PC-3 (cell line): Measurements from ENCODE around the gene AIPL1. TPM values are rescaled to one million over a fixed set of nuclear protein-coding genes. Genes with fewer than 3 reads are reported as not detected.
A peak's percentile ranks its signal among the peaks of the same experiment; 100 is the strongest.

Experiments used
- ATAC-seq: fragments of 200-7000 bp; cut with Tn5 transposase; 2 replicates; pipeline ENCODE4 v1.9.1; 2020; ENCODE audit warnings: mild to moderate bottlenecking, moderate library complexity
- BruUV-seq: library from RNA; stranded (reverse); fragments of 400-500 nt; replicated peaks from 2 replicates; lab custom pipeline; 2021; lab: Mats Ljungman, UMichigan
- CTCF ChIA-PET: fragments of 300-600 bp; sonication (Branson Sonifier 250); formaldehyde crosslinking; loops from one replicate; lab custom pipeline; 2022; ENCODE audit warnings: antibody characterized with exemption; lab: Charles Lee
- POLR2A ChIA-PET: fragments of 300-600 bp; sonication (Branson Sonifier 250); formaldehyde crosslinking; loops from one replicate; lab custom pipeline; 2022; ENCODE audit warnings: antibody characterized with exemption; ENCODE audit not compliant: unreplicated experiment; lab: Charles Lee
- DNase-seq: peaks from one replicate; pipeline ENCODE4 v3.0.0-alpha.2; 2015
- H2AFZ ChIP-seq: fragments of 300-600 bp; sonication (generic); 2 replicates; pipeline ENCODE4 v1.6.0; 2016; ENCODE audit warnings: antibody characterized with exemption, low read length
- H3F3A ChIP-seq: fragments of 300-600 bp; sonication (generic); one replicate; pipeline ENCODE4 v1.6.0; 2017; ENCODE audit warnings: antibody characterized with exemption, low read length, control low read depth, mild to moderate bottlenecking; ENCODE audit not compliant: unreplicated experiment
- H3K27ac ChIP-seq: fragments of 300-600 bp; sonication (generic); 2 replicates; pipeline ENCODE4 v1.5.1; 2016; ENCODE audit warnings: mild to moderate bottlenecking, low read length
- H3K27me3 ChIP-seq: fragments of 300-600 bp; sonication (generic); 2 replicates; pipeline ENCODE4 v1.6.1; 2016; ENCODE audit warnings: low read length, mixed read lengths
- H3K36me3 ChIP-seq: fragments of 300-600 bp; sonication (generic); 2 replicates; pipeline ENCODE4 v1.6.1; 2016; ENCODE audit warnings: low read depth, mixed run types, low read length, mixed read lengths
- H3K4me1 ChIP-seq: fragments of 300-600 bp; sonication (generic); 2 replicates; pipeline ENCODE4 v1.5.1; 2016; ENCODE audit warnings: low read length; ENCODE audit not compliant: insufficient read depth
- H3K4me2 ChIP-seq: fragments of 300-600 bp; sonication (generic); 2 replicates; pipeline ENCODE4 v1.6.0; 2016; ENCODE audit warnings: low read length
- H3K4me3 ChIP-seq: fragments of 300-600 bp; sonication (generic); 2 replicates; pipeline ENCODE4 v1.5.1; 2016; ENCODE audit warnings: mild to moderate bottlenecking, low read length, mixed read lengths
- H3K79me2 ChIP-seq: fragments of 300-600 bp; sonication (generic); 2 replicates; pipeline ENCODE4 v1.6.1; 2017; ENCODE audit warnings: low read length, mixed read lengths
- H3K9ac ChIP-seq: fragments of 300-600 bp; sonication (generic); 2 replicates; pipeline ENCODE4 v1.6.0; 2016; ENCODE audit warnings: mild to moderate bottlenecking, low read length
- H3K9me2 ChIP-seq: fragments of 300-600 bp; sonication (generic); replicated peaks from 2 replicates; pipeline ENCODE4 v1.6.1; 2016; ENCODE audit warnings: mixed run types, low read length, mixed read lengths
- H3K9me3 ChIP-seq: fragments of 300-600 bp; sonication (generic); 2 replicates; pipeline ENCODE4 v1.6.1; 2016; ENCODE audit warnings: low read length, mixed read lengths
- H4K20me1 ChIP-seq: fragments of 300-600 bp; sonication (generic); 2 replicates; pipeline ENCODE4 v1.6.1; 2016; ENCODE audit warnings: low read length, mixed read lengths
- CTCF ChIP-seq: fragments of 300-600 bp; sonication (generic); conservative IDR thresholded peaks from 2 replicates; pipeline ENCODE4 v1.5.1; 2017; ENCODE audit warnings: antibody characterized with exemption, low read depth, mild to moderate bottlenecking, low read length
- EZH2 ChIP-seq: fragments of 300-600 bp; sonication (generic); IDR thresholded peaks from one replicate; pipeline ENCODE4 v1.6.1; 2017; ENCODE audit warnings: antibody characterized with exemption, mild to moderate bottlenecking, low read length; ENCODE audit not compliant: unreplicated experiment
- EZH2phosphoT487 ChIP-seq: fragments of 300-600 bp; sonication (generic); IDR thresholded peaks from 2 replicates; pipeline ENCODE4 v1.6.1; 2018; ENCODE audit warnings: mild to moderate bottlenecking, antibody characterized with exemption, low read length, borderline replicate concordance
- intact Hi-C: fragments of 100-400 bp; cut with micrococcal nuclease; formaldehyde crosslinking; loops from 2 replicates; pipeline ENCODE4 v1.9.0; 2023
- total RNA-seq: library from RNA; depleted of rRNA; stranded (reverse); fragments of >200 nt; gene quantifications from 2 replicates; pipeline ENCODE4 v1.2.3, GENCODE V29; 2014

AIPL1 gene
- total RNA-seq, 1 experiment from 2014 or later = not detected

- POLR2A ChIA-PET = no interaction called here
- DNase-seq (no peak), ATAC-seq (no peak)
- Histone ChIP-seq H3K36me3 (no peaks in the 10 kb centered on the region), H4K20me1 (no peaks in the 10 kb centered on the region), H2AFZ (no peak overlapping the region), H3K79me2 (no peaks in the 10 kb centered on the region), H3K9ac (no peak overlapping the region), H3K4me1 (no peaks in the 10 kb centered on the region), H3K4me3 (no peak overlapping the region), H3K9me3 (no peaks in the 10 kb centered on the region), H3K27ac (no peak overlapping the region), H3K4me2 (no peak overlapping the region), H3F3A (no peaks in the 10 kb centered on the region), H3K27me3 (no peaks in the 10 kb centered on the region), H3K9me2 (no peaks in the 10 kb centered on the region)
- TF ChIP-seq EZH2 = no peak
- TF ChIP-seq CTCF = no peak
- no peak for TF ChIP-seq EZH2phosphoT487
- CTCF ChIA-PET = no interaction called here
- intact Hi-C loops = loop anchor here (1.0 to 5.0 kb wide), 2 partner anchors 835 to 915 kb away; no protein-coding TSS in a partner anchor
- BruUV-seq = no TSS peak
These were observed 12.2 kb downstream of the AIPL1 start for GRCh38 chr17:6422654-6423241.

- POLR2A ChIA-PET = no interaction called here
- peak; percentile 82 for DNase-seq
- BruUV-seq = no TSS peak
These were observed 13.0 kb downstream of the AIPL1 start for GRCh38 chr17:6421700-6422604.

More at GRCh38 chr17:6421700-6422604, 13.0 kb downstream of the AIPL1 start:
- ATAC-seq = peak; percentile 88
- no peaks in the 10 kb centered on the region for H3K36me3 ChIP-seq
- no peak overlapping the region for H3K27ac ChIP-seq
- no peak overlapping the region for H3K4me3 ChIP-seq
- no peaks in the 10 kb centered on the region for H3K27me3 ChIP-seq
- intact Hi-C loops = loop anchor here (1.0 to 5.0 kb wide), 2 partner anchors 835 to 915 kb away; no protein-coding TSS in a partner anchor
- H3F3A ChIP-seq = no peaks in the 10 kb centered on the region
- H3K9me3 ChIP-seq = no peaks in the 10 kb centered on the region
- no peak overlapping the region for H2AFZ ChIP-seq
- H3K4me2 ChIP-seq = no peak overlapping the region
- CTCF ChIA-PET = no interaction called here
- H3K9ac ChIP-seq = no peak overlapping the region
- no peaks in the 10 kb centered on the region for H3K4me1 ChIP-seq
- no peak for TF ChIP-seq EZH2
- no peak for TF ChIP-seq EZH2phosphoT487
- peak; percentile 86 for TF ChIP-seq CTCF
- no peaks in the 10 kb centered on the region for H3K79me2 ChIP-seq
- H3K9me2 ChIP-seq = no peaks in the 10 kb centered on the region
- H4K20me1 ChIP-seq = no peaks in the 10 kb centered on the region
